Neural crest cell (in vitro differentiated cells): ENCODE results near the gene IL17RA. TPM values are rescaled to one million over a fixed set of nuclear protein-coding genes. Genes with fewer than 3 reads are reported as not detected.

ENCODE experiments used
- DNase-seq: peaks from one replicate; pipeline ENCODE4 v3.0.0; 2021; ENCODE audit warnings: low read depth, mixed read lengths, low spot score
- H3K27ac Mint-ChIP-seq: one replicate; pipeline ENCODE4 v1.8.0; 2021; ENCODE audit warnings: mild to moderate bottlenecking, mixed read lengths; ENCODE audit not compliant: unreplicated experiment
- H3K27me3 Mint-ChIP-seq: 2 replicates; pipeline ENCODE4 v1.8.0; 2021; ENCODE audit warnings: low read depth, mild to moderate bottlenecking, mixed read lengths
- H3K36me3 Mint-ChIP-seq: 2 replicates; pipeline ENCODE4 v1.8.0; 2021; ENCODE audit warnings: low read depth, mild to moderate bottlenecking, mixed read lengths
- H3K4me1 Mint-ChIP-seq: 2 replicates; pipeline ENCODE4 v1.8.0; 2021; ENCODE audit warnings: mixed read lengths
- H3K4me3 Mint-ChIP-seq: one replicate; pipeline ENCODE4 v1.8.0; 2021; ENCODE audit warnings: mild to moderate bottlenecking, mixed read lengths
- H3K9me3 Mint-ChIP-seq: 2 replicates; pipeline ENCODE4 v1.8.0; 2021; ENCODE audit warnings: mixed read lengths
- total RNA-seq: library from RNA; stranded (reverse); gene quantifications from 2 replicates; pipeline ENCODE4 v1.2.1, GENCODE V29; 2021
- TF ChIP-seq, protein P1 (sequence below): fragments of 200-600 bp; sonication (generic); conservative IDR thresholded peaks from 2 replicates; pipeline ENCODE4 v1.5.0; 2021; ENCODE audit warnings: antibody characterized with exemption, mild to moderate bottlenecking

Gene IL17RA
- total RNA-seq, 1 donor from 2014 or later: 7.1 TPM

DNA sequence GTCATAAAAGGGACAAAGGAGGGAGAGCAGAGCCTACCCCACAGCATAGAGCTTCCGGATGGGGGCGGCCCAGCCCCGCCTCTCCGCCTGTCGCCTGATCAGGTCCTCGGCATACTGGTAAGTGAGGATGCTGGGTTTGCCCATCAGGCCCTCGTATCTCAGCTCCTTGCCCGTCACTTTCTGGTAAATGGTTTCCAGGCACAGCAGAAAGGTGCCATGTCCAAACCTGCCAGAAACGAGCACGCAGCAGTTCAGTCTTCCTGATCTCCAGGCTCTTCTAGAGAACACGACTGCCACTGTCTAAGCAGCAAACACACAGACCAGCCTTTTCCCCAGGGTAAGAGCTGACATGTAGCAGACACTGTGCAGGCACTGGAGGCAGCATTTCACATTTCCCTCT, 53.7 kb downstream of the IL17RA start:
- Mint-ChIP-seq H3K27me3 (no peaks in the 10 kb centered on the region), H3K27ac (no peak overlapping the region), H3K4me3 (no peak overlapping the region), H3K36me3 (peaks cover 15% of the 10 kb centered on the region), H3K4me1 (no peaks in the 10 kb centered on the region), H3K9me3 (no peaks in the 10 kb centered on the region)
- no peak for DNase-seq
- TF ChIP-seq, protein P1, sequence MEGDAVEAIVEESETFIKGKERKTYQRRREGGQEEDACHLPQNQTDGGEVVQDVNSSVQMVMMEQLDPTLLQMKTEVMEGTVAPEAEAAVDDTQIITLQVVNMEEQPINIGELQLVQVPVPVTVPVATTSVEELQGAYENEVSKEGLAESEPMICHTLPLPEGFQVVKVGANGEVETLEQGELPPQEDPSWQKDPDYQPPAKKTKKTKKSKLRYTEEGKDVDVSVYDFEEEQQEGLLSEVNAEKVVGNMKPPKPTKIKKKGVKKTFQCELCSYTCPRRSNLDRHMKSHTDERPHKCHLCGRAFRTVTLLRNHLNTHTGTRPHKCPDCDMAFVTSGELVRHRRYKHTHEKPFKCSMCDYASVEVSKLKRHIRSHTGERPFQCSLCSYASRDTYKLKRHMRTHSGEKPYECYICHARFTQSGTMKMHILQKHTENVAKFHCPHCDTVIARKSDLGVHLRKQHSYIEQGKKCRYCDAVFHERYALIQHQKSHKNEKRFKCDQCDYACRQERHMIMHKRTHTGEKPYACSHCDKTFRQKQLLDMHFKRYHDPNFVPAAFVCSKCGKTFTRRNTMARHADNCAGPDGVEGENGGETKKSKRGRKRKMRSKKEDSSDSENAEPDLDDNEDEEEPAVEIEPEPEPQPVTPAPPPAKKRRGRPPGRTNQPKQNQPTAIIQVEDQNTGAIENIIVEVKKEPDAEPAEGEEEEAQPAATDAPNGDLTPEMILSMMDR: no peak

DNA sequence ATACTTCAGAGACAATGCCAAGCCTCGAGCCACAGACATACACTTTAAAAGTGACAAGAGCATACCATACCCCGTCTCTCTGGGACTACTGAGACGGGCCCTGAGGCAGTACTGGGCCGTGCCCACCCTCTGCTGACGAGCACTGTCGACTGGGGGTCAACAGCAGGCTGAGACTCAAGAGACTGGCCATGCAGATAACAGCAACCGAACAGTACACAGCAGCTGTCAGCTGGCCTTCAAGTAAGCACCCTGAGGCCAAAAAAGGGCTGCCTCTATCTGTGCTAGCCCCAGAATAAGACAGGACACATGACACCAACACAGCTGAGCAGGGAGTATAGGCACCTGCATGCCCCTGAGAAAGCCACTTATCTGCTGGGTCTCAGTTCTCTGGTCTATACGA, 55.2 kb downstream of the IL17RA start:
- TF ChIP-seq, protein P1: no peak
- H3K36me3 Mint-ChIP-seq: peaks cover 12% of the 10 kb centered on the region
- DNase-seq: no peak
- no peaks in the 10 kb centered on the region for H3K4me1 Mint-ChIP-seq
- no peak overlapping the region for H3K4me3 Mint-ChIP-seq
- no peaks in the 10 kb centered on the region for H3K9me3 Mint-ChIP-seq
- H3K27ac Mint-ChIP-seq: no peak overlapping the region
- H3K27me3 Mint-ChIP-seq: no peaks in the 10 kb centered on the region

DNA sequence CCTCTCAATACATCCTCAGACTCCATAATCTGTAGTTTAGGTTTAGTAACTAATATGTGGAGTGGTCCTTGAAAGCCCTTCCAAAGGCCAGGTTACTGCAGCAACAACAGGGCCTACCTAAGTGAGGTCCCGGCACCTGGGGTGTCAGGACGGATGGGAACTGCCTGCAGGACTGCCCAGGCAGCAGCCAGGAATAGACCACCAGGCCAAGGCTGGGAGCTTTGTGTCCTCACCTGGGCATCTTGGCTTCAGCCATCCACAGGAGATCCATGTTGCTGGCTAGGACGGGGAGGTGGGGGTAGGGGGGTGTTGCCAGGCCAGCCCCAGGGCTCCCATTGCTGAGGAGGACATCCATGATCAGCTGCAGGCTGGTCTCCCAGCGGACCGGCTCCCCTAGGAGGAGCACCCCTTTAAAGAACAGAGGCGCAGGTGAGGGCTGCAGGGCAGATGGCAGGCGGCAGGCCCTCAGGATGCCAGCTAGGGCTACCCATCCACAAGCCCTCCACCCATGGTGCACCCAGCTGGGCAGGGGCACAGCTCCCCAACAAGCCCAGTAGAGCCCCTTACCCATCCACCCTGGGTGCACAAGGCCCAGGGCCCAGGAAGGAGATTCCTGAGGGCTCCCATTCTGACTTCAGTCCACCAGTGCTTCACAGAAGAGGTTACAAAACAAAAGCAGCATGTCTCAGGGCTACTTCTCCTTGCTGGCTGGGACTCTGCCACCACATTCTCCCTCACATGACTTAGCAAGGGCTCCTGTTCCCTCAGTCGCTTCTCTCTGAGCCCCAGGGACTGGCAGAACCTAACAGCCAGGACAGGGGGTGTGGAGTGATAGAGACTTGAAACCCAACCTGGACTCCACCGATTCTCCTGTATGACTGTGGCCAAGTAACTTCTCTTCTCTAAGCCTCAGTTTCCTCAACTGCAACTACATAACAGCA, 56.3 kb downstream of the IL17RA start:
- DNase-seq: no peak
- Mint-ChIP-seq H3K36me3 (peaks cover 12% of the 10 kb centered on the region), H3K9me3 (no peaks in the 10 kb centered on the region), H3K4me1 (no peaks in the 10 kb centered on the region), H3K27me3 (no peaks in the 10 kb centered on the region), H3K27ac (no peak overlapping the region), H3K4me3 (no peak overlapping the region)
- TF ChIP-seq, protein P1: no peak

DNA sequence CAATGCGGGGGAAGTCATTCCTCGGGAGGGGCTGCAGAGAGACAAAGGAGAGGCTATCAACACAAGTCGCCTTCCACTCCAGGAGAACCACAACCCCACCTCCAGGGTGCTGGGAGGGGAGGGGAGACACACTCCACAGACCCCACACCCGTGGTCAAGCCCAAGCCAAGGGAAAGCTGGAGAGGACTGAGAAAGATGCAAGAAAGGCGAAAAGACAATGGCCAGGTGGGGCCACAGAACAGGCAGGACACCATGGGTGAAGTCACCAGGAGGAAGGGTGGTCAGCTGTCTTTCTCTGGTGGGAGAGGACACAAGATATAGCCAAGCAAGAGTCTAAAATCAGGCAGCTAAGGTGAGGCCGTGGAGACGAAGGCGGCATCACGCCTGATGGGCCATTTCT, 58.3 kb downstream of the IL17RA start:
- H3K36me3 Mint-ChIP-seq: peaks cover 12% of the 10 kb centered on the region
- no peak overlapping the region for H3K4me3 Mint-ChIP-seq
- TF ChIP-seq, protein P1: no peak
- H3K27ac Mint-ChIP-seq: peak overlapping the region; percentile 27
- H3K27me3 Mint-ChIP-seq: no peaks in the 10 kb centered on the region
- no peak for DNase-seq
- no peaks in the 10 kb centered on the region for H3K9me3 Mint-ChIP-seq
- no peaks in the 10 kb centered on the region for H3K4me1 Mint-ChIP-seq

DNA sequence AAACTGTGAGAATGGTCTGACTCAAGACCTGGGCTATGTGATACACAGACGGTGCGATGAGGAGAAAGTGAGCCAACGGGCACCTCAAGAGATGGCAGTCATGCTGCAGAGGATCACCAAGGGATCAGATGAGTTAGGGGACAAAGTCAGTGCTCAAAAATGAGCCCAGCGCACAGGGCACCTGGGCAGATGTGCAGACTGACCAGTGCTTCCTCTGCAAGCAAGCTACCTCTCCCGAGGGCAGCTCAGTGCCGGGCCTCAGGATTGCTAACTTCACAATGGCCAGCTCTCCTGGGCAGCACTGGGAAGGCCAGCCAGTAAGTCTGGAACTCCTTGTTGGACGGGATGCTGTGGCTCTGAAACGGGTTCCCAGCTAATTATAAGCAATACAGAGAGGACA, 59.0 kb downstream of the IL17RA start:
- H3K27ac Mint-ChIP-seq: peak overlapping the region; percentile 78
- no peaks in the 10 kb centered on the region for H3K4me1 Mint-ChIP-seq
- TF ChIP-seq, protein P1: no peak
- no peaks in the 10 kb centered on the region for H3K9me3 Mint-ChIP-seq
- no peak for DNase-seq
- no peaks in the 10 kb centered on the region for H3K27me3 Mint-ChIP-seq
- no peak overlapping the region for H3K4me3 Mint-ChIP-seq
- H3K36me3 Mint-ChIP-seq: peaks cover 12% of the 10 kb centered on the region
